D721Med (cell line): ENCODE measurements around the gene PIP5K1A.

Experiments
- DNase-seq: peaks from one replicate; pipeline ENCODE4 v3.0.0; 2011; ENCODE audit warnings: low spot score; ENCODE audit not compliant: insufficient read length
- FAIRE-seq: peaks from 2 replicates; lab custom pipeline; 2011; peaks lifted over from hg19 to GRCh38; lab: Jason Lieb, UNC
- TF ChIP-seq, protein P1 (sequence below): IDR thresholded peaks from 2 replicates; pipeline ENCODE4 v1.5.1; 2012; ENCODE audit warnings: mild to moderate bottlenecking, control low read depth; ENCODE audit not compliant: insufficient read depth; ENCODE audit errors: missing control alignments

The PIP5K1A gene, protein sequence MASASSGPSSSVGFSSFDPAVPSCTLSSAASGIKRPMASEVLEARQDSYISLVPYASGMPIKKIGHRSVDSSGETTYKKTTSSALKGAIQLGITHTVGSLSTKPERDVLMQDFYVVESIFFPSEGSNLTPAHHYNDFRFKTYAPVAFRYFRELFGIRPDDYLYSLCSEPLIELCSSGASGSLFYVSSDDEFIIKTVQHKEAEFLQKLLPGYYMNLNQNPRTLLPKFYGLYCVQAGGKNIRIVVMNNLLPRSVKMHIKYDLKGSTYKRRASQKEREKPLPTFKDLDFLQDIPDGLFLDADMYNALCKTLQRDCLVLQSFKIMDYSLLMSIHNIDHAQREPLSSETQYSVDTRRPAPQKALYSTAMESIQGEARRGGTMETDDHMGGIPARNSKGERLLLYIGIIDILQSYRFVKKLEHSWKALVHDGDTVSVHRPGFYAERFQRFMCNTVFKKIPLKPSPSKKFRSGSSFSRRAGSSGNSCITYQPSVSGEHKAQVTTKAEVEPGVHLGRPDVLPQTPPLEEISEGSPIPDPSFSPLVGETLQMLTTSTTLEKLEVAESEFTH

DNA sequence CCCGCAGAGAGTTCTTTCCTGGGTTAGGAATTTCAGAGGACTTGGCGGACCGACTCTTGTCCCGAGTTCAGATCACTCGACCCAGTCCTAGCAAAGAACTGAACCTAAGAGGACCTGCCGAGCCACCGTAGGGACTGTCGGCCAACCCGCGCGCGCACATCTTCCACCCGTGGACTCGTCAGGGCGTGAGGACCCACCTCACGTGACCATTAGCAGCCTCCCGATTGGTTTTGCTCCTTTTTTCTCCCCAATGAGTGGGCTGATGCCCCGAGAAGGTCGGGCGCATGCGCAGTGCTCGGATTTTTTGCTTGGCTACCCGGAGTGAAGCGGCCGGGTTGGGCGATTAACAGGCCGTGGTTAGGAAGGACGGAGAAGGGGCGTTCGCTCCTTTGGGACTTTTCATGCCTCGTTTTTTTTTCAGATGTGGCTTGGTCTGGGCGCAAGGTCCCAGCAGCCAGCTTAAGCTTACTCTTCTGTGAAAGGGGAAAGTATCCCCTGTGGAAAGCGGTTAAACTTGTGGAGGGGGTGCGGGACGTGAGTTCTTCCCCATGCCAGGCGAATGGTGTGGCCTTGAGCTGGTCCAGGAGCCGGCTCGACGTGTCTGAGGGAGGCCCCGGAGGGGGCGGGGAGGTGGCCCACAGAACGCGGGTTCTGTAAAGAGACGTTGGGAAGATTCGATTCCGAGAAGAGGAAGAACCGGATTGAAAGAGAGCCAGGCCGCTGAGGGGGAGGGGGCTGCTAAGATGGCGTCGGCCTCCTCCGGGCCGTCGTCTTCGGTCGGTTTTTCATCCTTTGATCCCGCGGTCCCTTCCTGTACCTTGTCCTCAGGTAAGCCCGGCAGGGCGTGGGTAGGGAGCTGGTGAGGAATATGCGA lies at the start of gene PIP5K1A:
Gene PIP5K1A, plus strand, starts transcription at position 299 of the 874 bp plus-strand sequence. Its CDS starts 445 bp downstream, at position 744.
- FAIRE-seq = no peak
- peak; percentile 99 for DNase-seq
- TF ChIP-seq, protein P1, sequence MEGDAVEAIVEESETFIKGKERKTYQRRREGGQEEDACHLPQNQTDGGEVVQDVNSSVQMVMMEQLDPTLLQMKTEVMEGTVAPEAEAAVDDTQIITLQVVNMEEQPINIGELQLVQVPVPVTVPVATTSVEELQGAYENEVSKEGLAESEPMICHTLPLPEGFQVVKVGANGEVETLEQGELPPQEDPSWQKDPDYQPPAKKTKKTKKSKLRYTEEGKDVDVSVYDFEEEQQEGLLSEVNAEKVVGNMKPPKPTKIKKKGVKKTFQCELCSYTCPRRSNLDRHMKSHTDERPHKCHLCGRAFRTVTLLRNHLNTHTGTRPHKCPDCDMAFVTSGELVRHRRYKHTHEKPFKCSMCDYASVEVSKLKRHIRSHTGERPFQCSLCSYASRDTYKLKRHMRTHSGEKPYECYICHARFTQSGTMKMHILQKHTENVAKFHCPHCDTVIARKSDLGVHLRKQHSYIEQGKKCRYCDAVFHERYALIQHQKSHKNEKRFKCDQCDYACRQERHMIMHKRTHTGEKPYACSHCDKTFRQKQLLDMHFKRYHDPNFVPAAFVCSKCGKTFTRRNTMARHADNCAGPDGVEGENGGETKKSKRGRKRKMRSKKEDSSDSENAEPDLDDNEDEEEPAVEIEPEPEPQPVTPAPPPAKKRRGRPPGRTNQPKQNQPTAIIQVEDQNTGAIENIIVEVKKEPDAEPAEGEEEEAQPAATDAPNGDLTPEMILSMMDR = no peak

DNA sequence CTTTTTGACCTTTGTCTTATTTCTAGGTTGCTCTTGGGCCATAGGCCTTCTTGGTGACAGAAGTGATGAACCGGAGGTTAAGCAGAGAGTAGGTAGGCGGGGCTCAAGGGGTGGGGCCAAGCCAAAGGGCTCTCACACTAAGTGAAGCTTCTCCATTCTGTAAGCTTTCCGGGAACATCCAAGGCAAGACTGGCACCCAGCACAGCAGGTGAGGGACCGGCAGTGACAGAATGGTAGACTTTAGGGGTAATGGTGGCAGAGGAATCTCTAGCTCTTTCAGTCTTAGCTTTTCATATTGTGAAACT lies 41.9 kb upstream of the PIP5K1A start, which contains the start of gene TNFAIP8L2:
Gene TNFAIP8L2, plus strand, starts transcription at position 135 of the 305 bp plus-strand sequence. CDS start 2,049 bp downstream, outside the sequence.
- TF ChIP-seq, protein P1 = no peak
- DNase-seq = no peak
- no peak for FAIRE-seq

DNA sequence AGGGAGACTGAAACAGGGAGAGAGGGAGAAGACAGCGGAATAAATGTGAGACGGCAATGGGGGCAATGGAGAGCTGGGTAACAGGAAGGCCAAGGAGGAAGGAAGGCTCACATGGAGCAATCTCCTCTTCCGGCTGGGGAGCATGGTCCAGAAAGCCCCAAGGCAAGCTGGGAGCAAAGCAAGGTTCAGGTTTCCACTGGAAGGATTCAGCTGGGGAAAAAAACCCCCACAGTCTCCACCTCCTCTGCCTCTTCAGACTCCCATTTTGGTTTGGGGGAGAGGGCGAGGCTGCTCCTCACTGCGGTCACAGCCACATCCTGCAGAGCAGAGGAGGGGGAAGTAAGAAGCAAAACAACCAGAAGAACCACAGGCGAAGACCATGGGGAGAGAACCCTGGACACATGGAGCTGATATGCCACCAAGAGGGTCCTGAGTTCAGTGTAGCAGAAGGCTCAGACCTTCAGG lies 41.3 kb upstream of the PIP5K1A start:
- DNase-seq = no peak
- no peak for FAIRE-seq
- TF ChIP-seq, protein P1 = no peak

DNA sequence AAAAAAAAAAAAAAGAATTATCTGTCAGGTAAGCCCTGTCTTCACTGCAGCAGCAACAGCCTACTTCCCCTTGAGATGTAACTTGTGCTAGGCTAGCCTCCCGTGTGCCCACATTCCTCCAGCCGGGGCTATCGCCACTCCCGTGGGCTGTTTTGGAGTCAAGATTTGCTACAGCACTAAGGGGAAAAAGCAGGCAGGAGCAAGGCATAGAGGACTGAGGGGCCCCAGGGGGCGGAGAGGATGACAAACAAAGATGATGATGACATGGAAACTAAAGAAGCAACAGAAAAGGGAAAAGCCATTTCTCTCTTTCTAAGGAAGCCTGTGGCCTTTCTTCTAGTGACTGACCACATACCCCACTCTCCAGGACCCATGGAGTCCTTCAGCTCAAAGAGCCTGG lies 40.0 kb upstream of the PIP5K1A start:
- TF ChIP-seq, protein P1 = no peak
- no peak for FAIRE-seq
- DNase-seq = no peak

DNA sequence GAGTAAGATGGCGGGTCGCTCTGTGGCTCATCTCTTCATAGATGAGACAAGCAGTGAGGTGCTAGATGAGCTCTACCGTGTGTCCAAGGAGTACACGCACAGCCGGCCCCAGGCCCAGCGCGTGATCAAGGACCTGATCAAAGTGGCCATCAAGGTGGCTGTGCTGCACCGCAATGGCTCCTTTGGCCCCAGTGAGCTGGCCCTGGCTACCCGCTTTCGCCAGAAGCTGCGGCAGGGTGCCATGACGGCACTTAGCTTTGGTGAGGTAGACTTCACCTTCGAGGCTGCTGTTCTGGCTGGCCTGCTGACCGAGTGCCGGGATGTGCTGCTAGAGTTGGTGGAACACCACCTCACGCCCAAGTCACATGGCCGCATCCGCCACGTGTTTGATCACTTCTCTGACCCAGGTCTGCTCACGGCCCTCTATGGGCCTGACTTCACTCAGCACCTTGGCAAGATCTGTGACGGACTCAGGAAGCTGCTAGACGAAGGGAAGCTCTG lies 39.6 kb upstream of the PIP5K1A start:
- DNase-seq (no peak), FAIRE-seq (no peak)
- TF ChIP-seq, protein P1 = no peak

DNA sequence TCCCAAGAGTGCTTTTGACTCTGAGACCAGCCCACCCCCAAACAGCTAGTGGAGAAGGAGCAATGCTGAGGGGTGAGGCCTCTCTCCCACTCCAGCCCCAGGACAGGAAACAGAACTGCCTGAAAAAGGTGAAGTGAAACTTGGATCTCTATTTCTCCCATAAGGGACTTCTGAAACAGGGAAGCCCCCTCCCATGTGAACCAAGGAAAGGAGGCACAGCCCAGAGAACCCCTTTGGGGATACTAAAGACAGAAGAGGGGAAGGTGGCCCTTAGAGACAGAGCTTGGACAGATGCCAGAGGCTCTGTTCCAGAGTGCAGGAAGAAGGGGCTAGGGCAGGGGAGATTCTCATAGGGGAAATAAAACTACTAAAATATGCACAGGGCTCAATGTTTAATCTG lies 39.0 kb upstream of the PIP5K1A start:
- FAIRE-seq = no peak
- TF ChIP-seq, protein P1 = no peak
- no peak for DNase-seq
